Measurements from ENCODE around the gene DBH. TPM values are rescaled to one million over a fixed set of nuclear protein-coding genes. Genes with fewer than 3 reads are reported as not detected.

Gene DBH
- total RNA-seq (2014; rRNA removed): not detected in 2 replicates
- 1.1 TPM for polyA plus RNA-seq (2012)

- no peak for DNase-seq (ENCODE audit: low read depth)
These were observed at the start of gene DBH for GRCh38 chr9:133635533-133636531. DBH (plus strand) TSS chr9:133636363; CDS start chr9:133636372, 9 bp downstream.

- DNase-seq (ENCODE audit: low read depth): no peak
These were observed 49.1 kb upstream of the DBH start for GRCh38 chr9:133587051-133587450.

DNA sequence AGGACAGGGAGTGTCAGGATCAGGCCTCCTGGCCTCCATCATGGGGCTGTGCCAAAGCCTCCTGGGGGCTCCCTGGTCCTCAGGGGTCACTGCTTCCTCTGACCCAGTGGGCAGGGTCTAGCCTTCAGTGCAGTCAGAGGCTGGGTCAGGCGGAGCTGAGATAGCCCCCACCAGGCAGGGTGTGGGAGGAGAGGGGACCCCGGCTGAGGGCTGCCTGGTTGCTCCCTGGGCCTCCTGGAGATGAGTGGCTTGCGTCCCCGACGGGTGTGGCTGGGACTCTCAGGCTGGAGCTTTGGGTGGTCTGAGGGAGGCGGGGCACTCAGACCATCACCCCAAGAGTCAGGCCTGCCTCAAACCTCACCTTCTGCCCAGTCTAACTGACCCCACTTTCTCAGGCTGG lies 48.7 kb upstream of the DBH start:
- DNase-seq (ENCODE audit: low read depth): no peak

- DNase-seq (ENCODE audit: low read depth): no peak
These were observed 46.5 kb upstream of the DBH start for GRCh38 chr9:133589454-133590227.

DNA sequence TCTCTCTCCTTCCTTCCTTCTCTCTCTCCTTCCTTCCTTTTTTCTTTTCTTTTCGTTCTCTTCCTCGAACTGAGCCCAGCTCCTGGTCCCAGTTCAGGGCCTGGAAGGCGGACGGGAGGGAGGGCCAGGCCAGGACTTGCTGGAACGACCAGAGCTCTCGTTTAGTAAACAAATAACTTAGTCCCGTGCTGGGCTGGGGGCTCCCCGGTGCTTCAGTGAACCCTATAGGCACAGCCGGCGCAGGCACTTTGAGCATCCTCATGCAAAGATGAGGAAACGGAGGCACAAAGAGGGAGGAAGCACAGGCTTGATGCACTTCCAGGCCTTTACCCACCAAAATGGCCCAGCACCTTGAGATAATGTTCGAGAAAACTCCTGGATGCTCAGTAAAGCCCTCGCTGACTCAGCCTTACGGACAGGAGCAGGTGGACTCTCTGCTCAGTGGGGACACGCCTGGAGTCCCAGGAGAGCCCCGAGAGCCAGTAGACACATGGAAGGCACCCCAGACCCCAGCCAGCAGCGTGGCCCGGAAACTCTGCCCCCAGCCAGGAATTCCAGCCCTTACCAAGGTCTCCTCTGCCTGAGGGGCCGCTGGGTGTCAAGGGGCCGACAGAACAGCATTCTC lies 45.8 kb upstream of the DBH start:
- DNase-seq (ENCODE audit: low read depth): peak; percentile 27

- no peak for DNase-seq (ENCODE audit: low read depth)
These were observed 44.9 kb upstream of the DBH start for GRCh38 chr9:133591116-133591910.

GRCh38 chr9:133591985-133592384 lies 44.2 kb upstream of the DBH start:
- DNase-seq (ENCODE audit: low read depth): no peak

DNA sequence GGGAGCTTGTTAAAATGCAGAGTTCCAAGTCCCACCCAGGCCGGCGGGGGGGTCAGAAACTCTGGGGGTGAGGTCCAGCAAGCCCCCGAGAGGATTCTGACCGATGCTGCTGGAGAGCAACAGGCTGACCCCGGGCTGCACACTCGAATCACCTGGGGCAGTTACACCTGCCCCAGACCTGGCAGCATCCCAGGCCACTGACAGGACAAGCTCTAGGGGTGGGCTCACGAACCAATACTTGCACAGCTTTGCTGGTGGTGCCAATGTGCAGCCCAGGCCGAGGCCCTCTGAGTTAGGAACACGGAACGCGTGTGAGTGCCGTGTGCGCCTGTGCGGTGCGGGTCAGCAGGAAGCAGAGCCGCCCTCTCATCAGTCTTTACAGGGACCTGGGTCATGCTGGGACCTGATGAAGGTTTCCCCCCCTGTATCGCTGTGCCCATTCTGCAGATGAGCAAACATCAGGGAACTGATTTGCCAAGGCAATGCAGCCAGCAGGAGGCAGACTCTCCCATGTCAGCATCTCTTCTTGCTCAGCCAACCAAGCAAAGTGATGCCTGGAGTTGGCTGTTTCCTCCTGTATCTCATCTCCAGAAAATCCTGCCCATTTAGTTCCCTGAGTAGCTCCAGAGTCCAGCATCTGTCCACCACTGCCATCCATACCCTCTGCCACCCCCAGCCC lies 43.3 kb upstream of the DBH start:
- DNase-seq (ENCODE audit: low read depth): no peak

DNA sequence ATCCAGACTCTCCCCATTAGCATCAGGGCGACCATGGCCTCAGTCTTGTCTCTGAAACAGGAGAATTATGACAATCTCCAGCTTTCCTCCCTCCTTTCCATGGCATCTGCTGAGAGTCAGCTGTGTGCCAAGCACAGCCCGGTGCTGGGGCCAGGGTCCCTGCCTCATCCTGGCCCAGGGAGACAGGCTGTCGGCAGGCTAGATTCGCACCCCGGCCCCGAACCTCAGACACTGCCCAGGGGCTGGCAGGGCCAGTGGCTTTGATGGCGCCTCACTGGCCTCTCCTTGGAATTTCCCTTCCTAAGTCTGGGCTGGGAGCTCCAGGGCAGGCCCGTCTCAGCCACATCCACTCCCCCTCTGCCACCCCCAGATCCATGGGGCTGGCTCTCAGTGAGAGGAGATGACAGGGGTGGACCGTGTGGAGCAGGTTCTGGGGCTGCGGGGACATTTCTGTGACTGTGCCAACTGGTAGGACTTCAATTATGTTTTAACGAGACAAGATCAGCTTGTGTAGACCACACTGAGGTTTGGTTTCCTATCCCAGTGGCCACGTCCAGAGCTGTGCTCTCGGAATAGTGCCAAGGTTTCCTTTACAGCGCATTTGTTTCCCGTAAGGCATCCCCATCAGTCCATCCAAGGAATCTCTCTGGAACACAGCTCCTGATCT lies 42.4 kb upstream of the DBH start:
- DNase-seq (ENCODE audit: low read depth): no peak

- DNase-seq (ENCODE audit: low read depth): no peak
These were observed 41.9 kb upstream of the DBH start for GRCh38 chr9:133594310-133594709.

GRCh38 chr9:133595910-133596309 lies 40.3 kb upstream of the DBH start:
- DNase-seq (ENCODE audit: low read depth): no peak

DNA sequence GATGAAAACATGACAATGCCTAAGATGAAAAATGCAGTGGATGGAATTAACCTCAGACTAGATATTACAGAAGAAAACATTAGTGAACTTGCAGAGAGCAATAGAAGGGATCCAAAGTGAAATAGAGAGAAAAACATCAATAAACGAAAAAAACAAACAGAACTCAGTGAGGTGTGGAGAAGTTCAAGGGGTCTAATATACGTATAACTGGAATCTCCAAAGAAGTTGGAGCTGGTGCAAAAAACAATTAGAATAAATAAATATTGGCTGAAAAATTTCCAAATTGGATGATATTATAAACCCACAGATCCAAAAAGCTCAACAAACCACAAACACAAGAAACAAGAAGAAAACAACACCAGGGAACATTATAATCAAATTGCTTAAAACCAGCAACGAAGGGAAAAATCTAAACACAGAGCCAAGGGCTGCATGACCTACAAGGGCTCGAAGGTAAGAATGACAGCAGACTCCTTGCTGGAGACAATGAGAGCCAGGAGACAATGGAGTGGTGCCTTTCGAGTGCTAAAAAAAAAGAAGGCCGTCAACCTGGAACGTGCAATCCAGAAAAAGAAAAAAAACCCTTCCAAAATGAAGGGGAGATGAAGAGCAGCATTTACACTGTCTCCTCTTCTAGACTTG lies 38.7 kb upstream of the DBH start:
- peak; percentile 12 for DNase-seq (ENCODE audit: low read depth)

- DNase-seq (ENCODE audit: low read depth): no peak
These were observed 37.2 kb upstream of the DBH start for GRCh38 chr9:133598978-133599377.

- DNase-seq (ENCODE audit: low read depth): no peak
These were observed 36.5 kb upstream of the DBH start for GRCh38 chr9:133599470-133600173.

DNA sequence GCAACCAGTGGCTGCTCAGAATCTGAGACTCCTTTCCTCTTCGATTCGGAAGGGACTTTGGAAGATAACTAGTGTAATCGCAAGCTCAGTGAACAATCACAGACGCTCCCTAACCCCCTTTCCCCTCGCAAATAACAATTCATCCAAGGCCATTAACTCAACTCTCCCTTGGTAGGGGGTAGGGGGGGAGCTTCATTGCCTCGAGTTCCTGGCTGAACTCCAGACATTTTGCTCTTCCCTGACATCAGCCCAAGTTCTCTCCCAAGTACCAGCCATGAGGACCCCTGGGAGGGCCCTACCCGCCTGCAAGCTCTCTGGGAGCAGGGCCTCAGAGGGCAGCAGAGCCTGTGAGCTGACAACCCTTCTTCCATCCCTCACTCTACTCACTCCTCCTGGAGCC lies 35.4 kb upstream of the DBH start:
- DNase-seq (ENCODE audit: low read depth): no peak

- no peak for DNase-seq (ENCODE audit: low read depth)
These were observed 34.4 kb upstream of the DBH start for GRCh38 chr9:133601746-133602145.

DNA sequence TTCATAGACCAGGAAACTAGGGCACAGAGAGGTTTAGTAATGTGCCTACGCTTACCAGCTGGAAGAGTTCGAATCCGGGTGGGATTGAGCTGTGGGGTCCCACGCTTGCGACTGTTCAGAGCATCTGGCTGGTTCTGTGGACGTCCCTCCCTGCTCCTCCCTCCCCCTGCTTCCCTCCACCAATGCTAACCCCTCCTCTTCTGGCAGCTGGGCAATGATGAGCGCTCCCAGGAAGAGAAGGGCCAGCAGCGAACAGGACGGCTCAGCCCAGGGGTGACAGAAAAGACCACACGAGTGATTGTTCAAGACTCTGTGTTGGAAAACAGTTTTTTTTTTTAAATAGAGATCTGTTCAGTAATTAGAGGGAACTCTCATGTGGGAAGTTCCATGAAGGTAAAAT lies 33.9 kb upstream of the DBH start:
- DNase-seq (ENCODE audit: low read depth): no peak

- no peak for DNase-seq (ENCODE audit: low read depth)
These were observed 32.8 kb upstream of the DBH start for GRCh38 chr9:133603135-133603927.
